K562 (cell line): ENCODE results near the gene LBX1. TPM values are rescaled to one million over a fixed set of nuclear protein-coding genes. Genes with fewer than 3 reads are reported as not detected.

ENCODE experiments used
- ATAC-seq: fragments of 200-7000 bp; cut with Tn5 transposase; 3 replicates; pipeline ENCODE4 v1.9.1; 2020; ENCODE audit warnings: moderate library complexity
- BruUV-seq: library from RNA; stranded (reverse); fragments of 400-500 nt; replicated peaks from 2 replicates; lab custom pipeline; 2021; lab: Mats Ljungman, UMichigan
- CTCF ChIA-PET: fragments of 300-600 bp; formaldehyde crosslinking; extraction: SDS; loops from one replicate; lab custom pipeline; 2021; ENCODE audit warnings: low intra/inter-chr PET ratio; lab: Yijun Ruan, JAX
- POLR2A ChIA-PET: fragments of 300-600, 350-650 bp; sonication (Branson Sonifier 250); formaldehyde crosslinking; extraction: SDS; loops from one replicate; lab custom pipeline; 2021; ENCODE audit warnings: antibody characterized with exemption, inconsistent platforms; lab: Yijun Ruan, JAX
- DNase-seq, 4 experiments: peaks; one replicate each; pipeline versions ENCODE4 v3.0.0 to v3.0.0-alpha.2; 2011 to 2018; ENCODE audit warnings: low spot score in 3 of 4, mixed read lengths in 3 of 4; ENCODE audit errors: extremely low read depth in 1 of 4
- FAIRE-seq: peaks from 2 replicates; lab custom pipeline; 2011; peaks lifted over from hg19 to GRCh38; lab: Jason Lieb, UNC
- H2AFZ ChIP-seq: 2 replicates; pipeline ENCODE4 v1.6.0; 2011; ENCODE audit warnings: low read depth, low read length, control low read depth, inconsistent platforms
- H3K27ac ChIP-seq: fragments of 200-600 bp; 3 replicates; pipeline ENCODE4 v1.8.0; 2011; ENCODE audit warnings: low read depth, mild to moderate bottlenecking, control low read depth, inconsistent platforms, low read length, moderate library complexity, mixed read lengths; ENCODE audit errors: extremely low read depth
- H3K27me3 ChIP-seq, 2 experiments: fragments of 300-600 bp in 1 of 2; 2 replicates in 1 of 2; 3 replicates in 1 of 2; pipeline versions ENCODE4 v1.6.0 to v1.8.0; 2011; ENCODE audit warnings: inconsistent platforms in 2 of 2, low read length in 2 of 2, mild to moderate bottlenecking in 1 of 2, mixed read lengths in 1 of 2, moderate library complexity in 1 of 2; ENCODE audit not compliant: control insufficient read depth in 2 of 2, insufficient read depth in 2 of 2
- H3K36me3 ChIP-seq: fragments of 300-600 bp; 3 replicates; pipeline ENCODE4 v1.8.0; 2011; ENCODE audit warnings: mild to moderate bottlenecking, low read length, inconsistent platforms; ENCODE audit not compliant: control insufficient read depth, insufficient read depth
- H3K4me1 ChIP-seq, 2 experiments: fragments of 200-600 bp in 1 of 2; replicated peaks in 1 of 2; 2 replicates in 1 of 2; 3 replicates in 1 of 2; pipeline versions ENCODE4 v1.5.1 to v1.8.0; 2011; ENCODE audit warnings: inconsistent platforms in 2 of 2, low read length in 2 of 2, mild to moderate bottlenecking in 1 of 2, mixed read lengths in 1 of 2, moderate library complexity in 1 of 2; ENCODE audit not compliant: control insufficient read depth in 2 of 2, insufficient read depth in 2 of 2
- H3K4me2 ChIP-seq: 2 replicates; pipeline ENCODE4 v1.6.1; 2011; ENCODE audit warnings: low read length, control low read depth, inconsistent platforms, mixed read lengths; ENCODE audit not compliant: insufficient read depth
- H3K4me3 ChIP-seq: fragments of 200-600 bp; sonication (generic), shearing (Covaris generic); 2 replicates; pipeline ENCODE4 v1.5.1; 2016; ENCODE audit warnings: control low read depth, inconsistent platforms
- H3K79me2 ChIP-seq: fragments of 200-600 bp; 3 replicates; pipeline ENCODE4 v1.8.0; 2011; ENCODE audit warnings: low read length, inconsistent platforms; ENCODE audit not compliant: control insufficient read depth, insufficient read depth
- H3K9ac ChIP-seq, 2 experiments: 2 replicates each; pipeline versions ENCODE4 v1.6.0 to v1.6.1; 2011; ENCODE audit warnings: low read depth in 2 of 2, low read length in 2 of 2, control low read depth in 1 of 2, inconsistent platforms in 1 of 2, mild to moderate bottlenecking in 1 of 2, mixed read lengths in 1 of 2; ENCODE audit not compliant: insufficient read depth in 1 of 2
- H3K9me1 ChIP-seq: one replicate; pipeline ENCODE4 v1.6.0; 2011; ENCODE audit warnings: inconsistent platforms, mild to moderate bottlenecking, low read length, moderate library complexity; ENCODE audit not compliant: control insufficient read depth, insufficient read depth
- H3K9me3 ChIP-seq: replicated peaks from 2 replicates; pipeline ENCODE4 v1.5.1; 2011; ENCODE audit warnings: low read depth, low read length, inconsistent platforms; ENCODE audit not compliant: control insufficient read depth, insufficient read depth
- H4K20me1 ChIP-seq: replicated peaks from 2 replicates; pipeline ENCODE4 v1.6.1; 2011; ENCODE audit warnings: low read length, inconsistent platforms, mixed read lengths; ENCODE audit not compliant: control insufficient read depth, insufficient read depth
- ARID1B ChIP-seq: fragments of 450-650 bp; IDR thresholded peaks from 2 replicates; pipeline ENCODE4 v1.6.1; 2016; ENCODE audit warnings: antibody characterized with exemption, mild to moderate bottlenecking, inconsistent platforms
- CC2D1A ChIP-seq: fragments of 450-650 bp; IDR thresholded peaks from 2 replicates; pipeline ENCODE4 v1.6.1; 2017; ENCODE audit warnings: mild to moderate bottlenecking
- CREM ChIP-seq: IDR thresholded peaks from 2 replicates; pipeline ENCODE4 v1.6.1; 2014; ENCODE audit warnings: antibody characterized with exemption, low read depth
- CTCF ChIP-seq, 3 experiments: IDR thresholded peaks in 2 of 3; conservative IDR thresholded peaks in 1 of 3; 2 replicates each; pipeline ENCODE4 v1.5.1; 2011 to 2012; ENCODE audit warnings: low read length in 3 of 3, mild to moderate bottlenecking in 3 of 3, control low read depth in 2 of 3, improper control_type of control experiment in 1 of 3, inconsistent platforms in 1 of 3, low read depth in 1 of 3, mixed read lengths in 1 of 3, moderate library complexity in 1 of 3; ENCODE audit not compliant: insufficient read depth in 2 of 3
- E4F1 ChIP-seq: fragments of 250-450 bp; sonication (Bioruptor Pico); IDR thresholded peaks from 2 replicates; pipeline ENCODE4 v1.5.0; 2021; ENCODE audit warnings: mild to moderate bottlenecking, borderline replicate concordance
- EGR1 ChIP-seq: fragments of 450-650 bp; conservative IDR thresholded peaks from 2 replicates; pipeline ENCODE4 v1.6.1; 2017; ENCODE audit warnings: mild to moderate bottlenecking
- EP400 ChIP-seq: fragments of 450-650 bp; IDR thresholded peaks from 2 replicates; pipeline ENCODE4 v1.6.1; 2017; ENCODE audit warnings: antibody characterized with exemption, mild to moderate bottlenecking, moderate library complexity
- ERF ChIP-seq: fragments of 450-650 bp; formaldehyde crosslinking; IDR thresholded peaks from 2 replicates; pipeline ENCODE4 v1.4.0; 2020; ENCODE audit warnings: mild to moderate bottlenecking, mixed read lengths
- SUPT5H ChIP-seq: fragments of 450-650 bp; IDR thresholded peaks from 2 replicates; pipeline ENCODE4 v1.6.1; 2016
- TFAP4 ChIP-seq: sonication (generic); formaldehyde crosslinking; IDR thresholded peaks from 2 replicates; pipeline ENCODE4 v1.8.0; 2022; ENCODE audit warnings: missing genetic modification reagents, mild to moderate bottlenecking, moderate library complexity, borderline replicate concordance
- VEZF1 ChIP-seq: fragments of 200-800 bp; sonication (Bioruptor generic); IDR thresholded peaks from 2 replicates; pipeline ENCODE4 v1.6.1; 2017; ENCODE audit warnings: missing genetic modification characterization, missing compliant biosample characterization
- ZBTB7A ChIP-seq: IDR thresholded peaks from 2 replicates; pipeline ENCODE4 v1.6.1; 2011; ENCODE audit warnings: low read depth, mild to moderate bottlenecking, low read length, moderate library complexity, borderline replicate concordance; ENCODE audit not compliant: control insufficient read depth
- ZNF253 ChIP-seq: fragments of 250-450 bp; sonication (Bioruptor Pico); conservative IDR thresholded peaks from 2 replicates; pipeline ENCODE4 v1.6.1; 2021; ENCODE audit warnings: mild to moderate bottlenecking
- WGBS: fragments of 100-300 bp; shearing (Covaris generic); methylation state at CpG from one replicate; pipeline ENCODE4 v1.1.6; 2016; ENCODE audit warnings: low coverage, mixed read lengths; ENCODE audit not compliant: insufficient coverage; ENCODE audit errors: missing lambda C conversion rate; 5-methylcytosine and 5-hydroxymethylcytosine counted together
- in situ Hi-C: fragments of 300-500 bp; cut with MboI; formaldehyde crosslinking; loops from 4 replicates; pipeline ENCODE4 v1.15.0; 2018; ENCODE audit warnings: inconsistent platforms, mixed read lengths
- intact Hi-C: fragments of 100-400 bp; cut with micrococcal nuclease; formaldehyde crosslinking; loops from 2 replicates; pipeline ENCODE4 v1.14.2; 2022
- polyA plus RNA-seq, 8 experiments: library from polyadenylated mRNA; depleted of rRNA in 4 of 8; stranded (reverse) in 5 of 8; unstranded in 3 of 8; fragments of >200 nt; fragmentation: Nextera tagmentation in 2 of 8; fragmentation: Illumina TruSeq in 1 of 8; extraction: Ambion mirVana in 2 of 8; extraction: Trizol in 1 of 8; gene quantifications; 2 replicates each; pipeline versions ENCODE4 v1.2.1 to v1.2.3, GENCODE V29; 2011 to 2014; ENCODE audit warnings: inconsistent platforms in 1 of 8, missing spikeins in 1 of 8
- total RNA-seq, 7 experiments: library from RNA; depleted of rRNA in 6 of 7; stranded (reverse); fragments of >200 nt in 6 of 7; fragmentation: Illumina TruSeq in 2 of 7; extraction: Trizol in 2 of 7; gene quantifications; 2 replicates each; pipeline versions ENCODE4 v1.2.1 to v1.2.3, GENCODE V29; 2011 to 2021; ENCODE audit warnings: low replicate concordance in 1 of 7

Gene LBX1
- total and polyA plus RNA-seq, 9 of the 15 experiments (the other 6 are each of a cell fraction or from before 2014, with no cell fraction given) = not detected

GRCh38 chr10:101214446-101215396 is 14.5 kb downstream of the LBX1 start:
- DNase-seq (peak; percentile 66 to 76 (median 74)), FAIRE-seq (peak; percentile 37), ATAC-seq (peak; percentile 92)
- in situ Hi-C loops = loop anchor here (5.0 to 25.0 kb wide), 4 partner anchors 52 to 873 kb away; no protein-coding TSS in a partner anchor
- H3K27ac ChIP-seq = no peak overlapping the region
- WGBS = 10% methylated on average over 40 of the region's 49 CpGs
- no peaks in the 10 kb centered on the region for H3K36me3 ChIP-seq
- no peaks in the 10 kb centered on the region for H3K79me2 ChIP-seq
- intact Hi-C loops = loop anchor here (1.0 to 5.0 kb wide), 6 partner anchors 52 to 853 kb away; partner anchors contain the start of genes HPS6 and NPM3
- peaks cover 12 to 60% of the 10 kb centered on the region in 2 experiments; a peak in 4 of 5 replicates for H3K27me3 ChIP-seq
- POLR2A ChIA-PET = interaction anchor here (0.8 kb wide), 1 partner anchor 236 kb away, joined by 5 read pairs; no protein-coding TSS in a partner anchor
- H3K9me1 ChIP-seq = no peaks in the 10 kb centered on the region
- H3K4me1 ChIP-seq = peaks cover 0 to 41% of the 10 kb centered on the region in 2 experiments; a peak in 3 of 5 replicates
- H3K9me3 ChIP-seq = no peaks in the 10 kb centered on the region
- no peak overlapping the region for H3K4me3 ChIP-seq
- CTCF ChIA-PET = interaction anchor here (0.6 to 2.4 kb wide), 9 partner anchors 13 to 566 kb away, joined by 3 to 8 read pairs (median 3); no protein-coding TSS in a partner anchor
- no peak overlapping the region for H2AFZ ChIP-seq
- peak overlapping the region; percentile 43; the same call in 1 of the 2 replicates for H3K4me2 ChIP-seq
- H3K9ac ChIP-seq = no peak overlapping the region; a peak in 1 of 4 replicates
- H4K20me1 ChIP-seq = no peaks in the 10 kb centered on the region; the same call in none of the 2 replicates
- BruUV-seq = no TSS peak
- TF ChIP-seq ZNF253 (CRISPR knock-in tag) = no peak
- no peak for TF ChIP-seq E4F1 (CRISPR knock-in tag)
- peak; percentile 51 for TF ChIP-seq VEZF1 (CRISPR knock-in tag)
- no peak for TF ChIP-seq ARID1B
- TF ChIP-seq TFAP4 (CRISPR knock-in tag) = peak; percentile 41; the same call in 1 of the 2 replicates
- no peak for TF ChIP-seq ERF (CRISPR knock-in tag)
- TF ChIP-seq EP400 = no peak
- TF ChIP-seq CTCF (IDR thresholded peaks at IDR 0.05 in 2 of 3, conservative IDR thresholded peaks at IDR 0.05 in 1 of 3; ENCODE audit: insufficient read depth in 2 of 3, low read depth in 1 of 3, low read length in 3 of 3) = peak; percentile 70 to 86 (median 77)
- TF ChIP-seq ZBTB7A = peak; percentile 59; the same call in 1 of the 2 replicates
- 0 out of 2 replicates have a peak, but pooled peaks have one; percentile 12 for TF ChIP-seq CREM
- TF ChIP-seq CC2D1A = peak; percentile 46; the same call in 1 of the 2 replicates
- TF ChIP-seq EGR1 = 0 out of 2 replicates have a peak, but pooled peaks have one; percentile 15
- TF ChIP-seq SUPT5H = no peak
